HL-60/S4 (cell line): Measurements from ENCODE around the gene ITPR1.

Experiments used
- in situ Hi-C: fragments of 300-500 bp; cut with MboI; formaldehyde crosslinking; loops from 2 replicates; pipeline ENCODE4 v1.14.3; 2022; ENCODE audit warnings: low sequenced_read_pairs

Gene ITPR1

GRCh38 chr3:4799266-4800256 lies 306.4 kb downstream of the ITPR1 start:
- in situ Hi-C loops: no loop called here

DNA sequence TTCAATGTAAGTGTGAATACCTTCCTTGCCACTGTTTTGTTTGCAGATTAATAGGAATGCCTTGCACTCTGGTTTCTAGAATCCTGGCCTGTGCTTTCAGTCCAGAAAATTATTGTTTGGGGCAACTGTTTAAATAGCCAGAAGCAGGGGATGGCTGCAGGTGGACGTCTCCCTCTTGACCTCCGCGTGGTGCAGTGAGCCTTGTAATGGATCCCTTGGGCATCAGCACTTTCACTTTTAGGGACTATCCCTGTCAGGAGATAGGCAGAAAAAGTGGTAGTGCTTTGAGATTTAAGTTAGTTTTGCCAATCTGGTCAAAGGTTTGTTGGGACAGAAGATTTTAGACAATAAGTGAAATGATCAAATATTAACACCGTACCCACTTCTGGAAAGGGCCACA lies 307.4 kb downstream of the ITPR1 start:
- in situ Hi-C loops: no loop called here

GRCh38 chr3:4801892-4802291 lies 308.7 kb downstream of the ITPR1 start:
- in situ Hi-C loops: no loop called here

GRCh38 chr3:4802903-4803302 lies 309.8 kb downstream of the ITPR1 start:
- in situ Hi-C loops: no loop called here

- in situ Hi-C loops: no loop called here
Measured at GRCh38 chr3:4804161-4805058, 311.3 kb downstream of the ITPR1 start.

GRCh38 chr3:4805662-4806061 lies 312.5 kb downstream of the ITPR1 start:
- in situ Hi-C loops: no loop called here

DNA sequence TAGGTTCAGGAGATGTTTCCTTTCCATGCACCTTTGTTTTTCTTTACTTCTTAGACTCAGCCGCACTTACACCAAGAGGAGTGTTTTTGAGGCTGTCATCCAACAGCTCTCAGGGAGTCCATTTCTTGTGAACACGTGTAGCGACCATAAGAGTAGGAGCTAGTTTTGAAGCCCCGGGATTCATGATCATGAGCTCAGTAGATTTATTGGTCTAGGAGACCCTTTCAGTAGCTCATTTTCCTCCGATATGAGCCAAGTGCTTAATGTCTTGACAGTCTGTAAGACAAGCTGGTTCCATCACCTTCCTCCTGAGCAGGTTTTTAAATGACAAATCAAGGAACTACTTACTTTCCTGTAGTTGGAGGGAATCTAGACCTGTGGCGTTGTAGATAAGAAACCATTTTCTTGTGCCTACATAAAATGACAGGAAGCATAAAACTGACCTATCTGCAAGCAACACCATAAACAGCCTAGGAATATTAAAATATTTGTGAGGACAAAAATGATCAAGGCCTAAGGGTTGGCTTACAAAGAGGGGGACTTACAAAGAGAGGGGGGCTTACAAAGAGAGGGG lies 313.5 kb downstream of the ITPR1 start:
- in situ Hi-C loops: no loop called here

DNA sequence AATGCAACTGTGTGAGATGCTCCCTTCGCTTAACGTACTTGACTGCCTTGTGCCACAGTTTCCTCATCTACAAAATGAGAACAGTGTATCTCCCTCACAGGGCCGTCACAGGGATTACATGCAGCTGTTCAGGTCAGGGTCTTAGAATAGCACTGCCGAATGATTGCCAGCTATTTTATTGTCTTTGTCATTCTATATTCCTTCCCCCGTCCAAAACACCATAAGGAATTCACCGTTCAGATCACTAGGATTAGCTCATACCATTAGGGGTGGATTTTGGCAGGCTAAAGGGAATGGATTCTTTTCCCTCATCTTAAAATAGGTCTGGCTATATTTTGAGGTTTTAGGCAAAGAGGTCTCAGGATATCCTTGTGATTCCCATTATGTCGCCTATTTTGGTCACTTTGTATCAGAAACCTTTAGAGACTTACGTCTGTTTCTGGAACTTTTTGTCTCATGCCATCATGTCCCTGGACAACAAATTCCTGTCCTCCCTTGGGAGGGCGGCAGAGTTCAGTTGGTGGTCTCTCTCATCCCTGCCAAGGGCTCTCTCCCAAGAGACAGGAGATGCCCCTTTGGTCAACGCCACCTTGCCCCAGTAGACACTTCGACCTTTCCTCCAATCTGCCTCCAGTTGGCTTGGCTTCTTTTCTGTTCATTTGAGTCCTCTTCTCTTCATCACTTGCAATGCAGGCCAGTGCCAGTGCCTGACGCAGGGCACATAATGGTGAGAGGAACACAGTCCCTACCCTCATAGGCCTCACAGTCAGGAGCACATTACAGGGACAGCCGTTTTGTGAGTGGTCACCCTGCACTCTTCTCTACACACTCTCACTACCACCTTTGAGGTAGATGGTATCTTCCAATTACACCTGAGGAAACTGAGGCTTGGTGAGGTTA lies 314.5 kb downstream of the ITPR1 start:
- in situ Hi-C loops: no loop called here

DNA sequence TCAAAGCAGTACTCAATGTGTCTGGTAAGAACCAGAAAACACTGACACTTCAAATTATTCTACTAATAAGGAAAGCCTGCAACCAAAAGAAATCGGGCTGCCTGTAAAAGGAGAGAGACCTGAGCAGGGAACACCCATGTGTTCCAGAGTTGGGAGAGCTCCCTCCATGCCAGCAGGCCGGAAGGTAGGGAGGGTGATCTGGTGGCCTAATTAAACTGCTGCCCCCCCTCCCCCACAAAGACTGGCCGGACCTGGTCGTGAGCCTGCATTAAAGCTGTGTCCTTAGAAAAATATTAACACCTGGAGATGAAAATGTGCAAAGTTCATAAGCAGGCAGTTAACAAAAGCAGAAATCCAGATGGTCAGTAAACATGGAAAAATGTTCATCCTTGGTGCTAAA lies 315.5 kb downstream of the ITPR1 start:
- in situ Hi-C loops: no loop called here

DNA sequence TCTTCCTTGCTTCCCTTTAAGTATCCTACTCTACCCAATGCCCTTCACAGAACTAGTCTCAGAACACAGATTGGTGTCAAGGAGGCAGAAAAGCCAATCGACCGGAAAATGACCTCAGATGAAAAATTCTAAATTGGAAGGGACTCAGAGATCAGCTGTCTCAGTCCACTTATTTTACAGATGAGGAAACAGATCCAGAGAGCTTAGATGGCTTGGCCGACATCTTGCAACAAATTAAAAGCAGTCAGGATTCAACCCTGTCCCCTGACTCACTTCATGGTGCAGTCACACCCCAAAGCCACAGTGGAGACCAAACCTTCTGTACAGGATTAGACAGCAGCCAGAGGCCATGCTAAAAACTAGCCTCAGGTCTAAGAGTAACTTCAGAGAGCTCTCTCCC lies 316.8 kb downstream of the ITPR1 start:
- in situ Hi-C loops: no loop called here

GRCh38 chr3:4812591-4812990 lies 319.4 kb downstream of the ITPR1 start:
- in situ Hi-C loops: no loop called here

GRCh38 chr3:4813909-4814304 lies 320.8 kb downstream of the ITPR1 start:
- in situ Hi-C loops: no loop called here

- in situ Hi-C loops: no loop called here
Measured at GRCh38 chr3:4814305-4814903, 321.3 kb downstream of the ITPR1 start.

GRCh38 chr3:4814904-4815574 lies 321.9 kb downstream of the ITPR1 start:
- in situ Hi-C loops: no loop called here

DNA sequence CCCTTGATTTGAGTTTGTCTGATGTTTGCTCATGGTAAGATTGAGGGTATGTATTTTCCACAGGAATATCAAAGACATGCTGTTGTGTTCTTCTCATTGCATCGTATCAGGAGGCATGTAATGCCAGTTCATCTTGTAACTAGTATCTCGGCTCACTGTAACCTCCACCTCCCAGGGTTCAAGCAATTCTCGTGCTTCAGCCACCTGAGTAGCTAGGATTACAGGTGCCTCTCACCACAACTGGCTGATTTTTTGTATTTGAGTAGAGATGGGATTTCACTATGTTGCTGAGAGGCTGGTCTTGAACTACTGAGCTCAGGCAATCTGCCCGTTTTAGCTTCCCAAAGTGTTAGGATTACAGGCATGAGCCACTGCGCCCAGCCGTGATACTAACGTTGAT lies 323.2 kb downstream of the ITPR1 start:
- in situ Hi-C loops: no loop called here

- in situ Hi-C loops: no loop called here
Measured at GRCh38 chr3:4816718-4817117, 323.6 kb downstream of the ITPR1 start.

- in situ Hi-C loops: no loop called here
Measured at GRCh38 chr3:4817128-4817527, 324.0 kb downstream of the ITPR1 start.

DNA sequence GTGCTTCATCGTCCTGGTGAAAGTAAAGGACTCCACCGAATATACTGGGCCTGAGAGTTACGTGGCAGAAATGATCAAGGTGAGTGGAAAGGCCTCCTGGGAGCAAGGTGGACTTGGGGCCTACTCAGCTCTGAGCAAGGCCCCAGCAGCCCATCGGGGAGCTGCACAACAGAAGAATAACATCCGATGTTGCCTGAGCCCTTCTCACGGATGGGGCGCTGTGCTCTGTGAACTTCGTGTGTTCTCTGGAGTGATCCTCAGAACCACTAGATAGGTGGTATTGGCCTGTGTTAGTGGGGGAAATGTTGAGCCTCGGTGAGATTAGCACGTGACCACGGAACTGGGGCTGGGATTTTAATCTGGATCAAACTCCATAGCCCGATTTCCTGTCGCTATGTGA lies 325.0 kb downstream of the ITPR1 start:
- in situ Hi-C loops: no loop called here

DNA sequence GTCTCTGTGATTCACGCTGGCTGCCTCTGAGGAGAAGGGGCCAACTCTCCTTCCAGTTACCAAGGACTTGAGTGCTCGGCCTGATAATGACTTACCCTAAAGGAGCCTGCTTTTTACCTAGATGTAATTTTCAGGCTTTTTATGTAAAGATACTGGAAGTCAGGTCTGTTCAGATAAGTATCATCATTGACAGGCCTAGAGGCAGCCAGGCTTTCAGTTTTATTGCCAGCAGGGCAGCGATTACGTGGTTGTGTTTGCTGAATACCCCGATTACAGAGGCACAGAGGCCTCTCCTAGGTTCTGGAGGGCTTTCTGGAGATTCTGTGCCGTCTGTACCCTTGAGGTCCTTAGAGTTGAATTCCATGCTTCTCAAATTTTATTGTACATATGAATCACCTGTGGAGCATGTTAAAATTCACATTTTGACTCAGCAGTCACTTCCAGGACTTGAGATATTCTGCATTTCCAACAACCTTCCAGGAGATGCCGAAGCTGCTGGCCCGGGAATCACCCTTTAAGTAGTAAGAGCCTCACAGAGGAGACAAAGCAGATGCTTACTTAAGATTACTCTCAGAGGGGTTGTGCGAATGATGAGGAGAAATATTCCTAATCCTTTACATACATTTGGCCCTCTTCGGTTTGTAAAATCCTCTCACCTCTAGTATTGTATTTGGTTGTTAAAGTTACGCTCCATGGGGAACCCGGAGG lies 326.0 kb downstream of the ITPR1 start:
- in situ Hi-C loops: no loop called here
